Body of pancreas (tissue), 4 donors: Measurements from ENCODE around the gene SMARCA4.

ENCODE experiments used
- CTCF ChIP-seq, 7 experiments: fragments of 450-650 bp in 4 of 7; fragments of 200-600 bp in 3 of 7; sonication (generic) in 3 of 7; IDR thresholded peaks; one replicate each; pipeline ENCODE4 v1.5.1; 2016 to 2019; ENCODE audit warnings: antibody characterized with exemption in 7 of 7
- POLR2A ChIP-seq, 3 donors: fragments of 450-650 bp; IDR thresholded peaks; one replicate each; pipeline ENCODE4 v1.6.1; 2016; ENCODE audit warnings: antibody characterized with exemption in 3 of 3, mild to moderate bottlenecking in 2 of 3

- TF ChIP-seq CTCF (IDR thresholded peaks at IDR 0.05), result no peak
- TF ChIP-seq POLR2A (IDR thresholded peaks at IDR 0.05), result no peak
Observed at GRCh38 chr19:11028146-11028545, 67.3 kb downstream of the SMARCA4 start.
